EL (cell line): ENCODE measurements around the gene SPATA32.
A peak's percentile ranks its signal among the peaks of the same experiment; 100 is the strongest.
"Not testable (repeated sequence)": the region's sequence is repeated elsewhere in the genome, so short reads cannot be mapped to it uniquely, and the experiment has no call there.

Experiments
- DNase-seq: peaks from one replicate; pipeline ENCODE4 v3.0.0-alpha.2; 2016

Gene SPATA32

DNA sequence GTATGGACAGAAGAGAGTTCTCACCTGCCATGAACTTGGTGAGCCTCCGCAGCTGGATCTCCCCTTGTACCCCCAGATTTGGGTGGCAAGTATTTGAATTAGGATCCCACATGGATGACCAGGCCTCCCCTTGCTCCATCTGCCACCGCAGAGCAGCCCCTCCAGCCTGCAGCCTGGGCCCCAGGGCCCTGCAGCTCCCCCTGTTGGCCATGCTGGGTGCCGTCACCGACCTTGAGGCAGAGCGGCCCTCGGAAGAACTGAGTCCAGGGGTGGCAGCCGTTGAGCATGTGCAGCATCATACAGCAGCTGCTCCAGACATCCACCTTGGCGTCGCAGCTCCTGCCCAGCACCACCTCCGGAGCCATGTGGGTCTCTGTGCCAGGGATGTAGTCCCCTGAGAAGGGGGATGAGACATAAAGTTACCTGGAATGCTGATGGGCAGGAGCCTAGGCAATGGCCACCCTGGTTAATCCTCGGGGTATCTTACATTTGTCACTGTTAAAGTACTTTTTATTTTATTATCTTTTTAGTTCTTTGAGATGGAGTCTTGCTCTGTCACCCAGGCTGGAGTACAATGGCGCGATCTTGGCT, 9.0 kb upstream of the SPATA32 start:
- DNase-seq, result no peak

DNA sequence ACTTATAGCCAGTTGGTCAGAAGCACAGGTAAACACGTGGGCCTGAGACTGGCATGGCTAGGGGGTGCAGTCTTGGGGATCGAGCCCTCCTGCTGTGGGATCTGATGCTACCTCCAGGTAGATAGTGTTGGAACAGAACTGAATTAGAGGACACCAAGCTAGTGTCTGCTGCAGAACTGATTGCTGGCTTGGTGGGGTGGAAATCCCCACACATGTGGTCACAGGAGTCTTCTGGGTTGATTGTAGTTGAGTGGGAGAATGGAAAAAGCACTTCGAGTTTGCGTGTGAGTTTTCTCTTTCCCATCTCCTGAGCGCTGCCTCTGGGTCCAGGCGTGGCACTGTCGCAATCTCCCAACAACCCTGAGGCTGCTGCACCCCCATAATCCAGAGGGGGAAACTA, 8.0 kb upstream of the SPATA32 start:
- DNase-seq, result no peak

DNA sequence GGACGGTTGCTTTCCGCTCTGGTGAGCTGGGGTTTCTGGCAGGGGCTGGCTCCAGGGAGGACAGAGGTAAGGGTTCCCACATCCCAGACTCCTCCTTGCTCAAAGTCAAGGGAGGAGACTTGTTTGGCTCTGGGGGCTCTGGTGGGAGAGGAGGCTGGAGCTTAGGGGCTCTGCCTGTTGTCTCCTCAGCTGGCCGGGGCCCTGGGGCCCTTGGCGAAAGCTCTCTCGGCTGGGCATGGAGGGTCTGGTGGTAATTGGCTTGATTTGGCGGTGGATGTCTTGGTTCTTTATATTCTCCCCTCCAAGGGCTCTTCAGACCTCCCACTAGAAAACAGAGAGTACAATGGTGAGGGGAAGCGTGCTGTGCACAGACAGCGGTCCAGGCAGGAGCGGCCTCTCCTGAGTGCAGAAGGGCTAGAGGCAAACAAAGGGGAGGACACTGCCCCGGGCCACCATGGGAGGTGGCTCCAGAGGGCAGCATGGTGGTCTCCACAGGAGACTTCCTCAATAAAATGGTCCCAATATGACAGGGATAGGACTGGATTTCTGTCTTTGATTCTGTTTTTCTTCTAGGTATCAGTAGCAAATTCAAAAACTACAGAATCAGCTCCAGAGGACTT, 5.7 kb upstream of the SPATA32 start:
- no peak for DNase-seq

DNA sequence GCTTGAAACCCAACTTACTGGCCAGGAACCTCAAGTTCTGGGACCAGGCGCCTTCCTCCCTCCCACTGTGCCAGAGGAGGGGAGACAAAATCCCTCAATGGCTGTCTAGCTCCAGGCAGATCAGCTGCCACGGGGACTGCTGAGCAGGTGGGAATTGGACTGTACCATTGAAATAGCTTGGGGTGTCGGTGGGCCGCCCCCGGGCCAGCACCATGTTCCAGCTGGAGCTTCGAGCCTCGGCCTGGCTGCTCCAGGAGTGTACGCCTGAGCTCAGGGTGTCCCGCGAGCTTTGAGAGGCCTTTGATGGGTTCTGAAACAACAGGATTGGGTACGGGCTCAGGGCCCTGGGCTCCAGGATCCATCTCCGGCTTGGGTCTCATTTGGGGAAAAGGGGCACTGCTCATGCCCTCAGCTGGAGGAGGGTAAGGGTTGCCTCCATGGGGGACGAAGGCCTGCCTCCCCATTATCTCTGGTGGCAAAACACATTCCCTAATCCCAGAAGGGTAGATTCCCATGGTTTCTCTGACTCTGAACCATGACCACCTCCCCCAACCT, 4.6 kb upstream of the SPATA32 start:
- DNase-seq, result no peak

DNA sequence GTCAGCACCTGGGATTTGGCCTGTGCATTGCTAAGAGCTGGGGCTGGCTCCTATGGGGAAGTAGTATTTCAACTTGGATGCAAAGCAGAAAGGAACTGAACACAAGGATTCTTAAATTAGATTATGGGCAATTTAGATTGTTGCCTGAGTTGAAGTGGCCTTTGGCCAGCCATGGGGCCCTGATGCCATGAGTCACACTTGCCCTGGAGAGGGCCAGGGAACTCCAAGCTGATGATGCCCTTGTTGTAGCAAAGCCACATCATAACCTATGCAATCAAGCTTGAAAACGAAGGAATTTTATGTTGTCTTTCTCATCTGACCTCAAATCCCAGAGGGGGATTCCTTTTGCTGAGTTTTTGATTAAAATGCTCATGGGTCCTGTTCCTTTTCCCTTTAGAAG, 3.9 kb upstream of the SPATA32 start:
- DNase-seq, result peak; percentile 92

DNA sequence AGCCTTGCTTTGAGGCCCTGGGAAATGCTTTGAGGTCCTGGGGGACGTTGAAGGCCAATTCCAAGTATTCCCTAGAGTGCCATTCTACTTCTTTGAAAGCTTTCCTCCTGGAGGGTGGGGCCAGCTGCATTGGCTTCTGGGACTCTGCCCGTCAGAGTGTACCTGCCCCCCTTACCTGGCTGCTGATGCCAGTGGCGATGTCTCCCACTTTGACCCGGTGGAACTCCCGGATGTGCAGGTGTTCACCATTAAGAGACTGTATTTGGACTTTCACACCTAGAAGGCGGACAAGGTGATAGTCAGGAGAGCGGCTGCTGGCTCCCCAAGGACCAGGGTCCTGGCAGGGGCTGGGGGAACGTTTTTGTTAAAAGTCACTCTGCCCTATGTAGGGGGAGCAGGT, 3.1 kb upstream of the SPATA32 start:
- DNase-seq, result no peak

DNA sequence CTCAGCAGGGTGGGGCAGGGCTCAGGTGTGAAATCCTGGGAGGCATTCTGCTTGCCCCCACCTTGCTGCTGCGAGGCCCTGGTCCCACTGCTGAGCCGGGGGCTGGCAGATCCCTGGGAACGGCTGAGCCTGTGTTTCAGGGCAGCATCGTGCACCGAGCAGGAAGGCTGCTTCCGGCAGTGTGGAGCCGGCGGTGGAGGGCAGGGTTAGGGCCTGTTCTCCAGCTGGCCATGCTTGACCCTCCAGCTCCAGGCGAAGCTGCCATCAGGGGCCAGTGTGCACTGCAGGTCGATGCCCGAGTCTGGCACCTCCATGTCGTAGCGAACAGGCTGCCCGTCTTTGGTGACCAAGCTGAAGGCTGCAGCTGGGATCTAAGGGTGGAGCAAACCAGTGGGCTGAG, 2.5 kb upstream of the SPATA32 start:
- no peak for DNase-seq

DNA sequence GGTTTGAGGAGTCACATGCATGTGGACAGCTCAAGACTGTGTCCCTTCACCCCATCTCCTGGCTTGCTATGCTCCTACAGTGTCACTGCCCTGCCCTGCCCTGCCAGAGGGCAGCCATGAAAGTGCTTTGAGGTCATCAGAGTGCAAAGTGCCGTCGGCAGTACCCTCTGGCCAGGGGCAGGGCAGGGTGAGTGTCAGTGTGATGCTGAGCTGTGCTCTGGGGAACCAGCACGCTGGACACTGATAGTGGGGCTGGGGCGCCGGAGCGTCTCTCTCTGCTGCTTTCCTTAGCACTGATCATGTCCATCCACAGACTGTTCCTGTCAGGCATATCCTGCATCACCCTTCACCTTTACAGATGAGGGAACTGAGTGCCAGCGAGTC, 1.6 kb upstream of the SPATA32 start:
- no peak for DNase-seq

DNA sequence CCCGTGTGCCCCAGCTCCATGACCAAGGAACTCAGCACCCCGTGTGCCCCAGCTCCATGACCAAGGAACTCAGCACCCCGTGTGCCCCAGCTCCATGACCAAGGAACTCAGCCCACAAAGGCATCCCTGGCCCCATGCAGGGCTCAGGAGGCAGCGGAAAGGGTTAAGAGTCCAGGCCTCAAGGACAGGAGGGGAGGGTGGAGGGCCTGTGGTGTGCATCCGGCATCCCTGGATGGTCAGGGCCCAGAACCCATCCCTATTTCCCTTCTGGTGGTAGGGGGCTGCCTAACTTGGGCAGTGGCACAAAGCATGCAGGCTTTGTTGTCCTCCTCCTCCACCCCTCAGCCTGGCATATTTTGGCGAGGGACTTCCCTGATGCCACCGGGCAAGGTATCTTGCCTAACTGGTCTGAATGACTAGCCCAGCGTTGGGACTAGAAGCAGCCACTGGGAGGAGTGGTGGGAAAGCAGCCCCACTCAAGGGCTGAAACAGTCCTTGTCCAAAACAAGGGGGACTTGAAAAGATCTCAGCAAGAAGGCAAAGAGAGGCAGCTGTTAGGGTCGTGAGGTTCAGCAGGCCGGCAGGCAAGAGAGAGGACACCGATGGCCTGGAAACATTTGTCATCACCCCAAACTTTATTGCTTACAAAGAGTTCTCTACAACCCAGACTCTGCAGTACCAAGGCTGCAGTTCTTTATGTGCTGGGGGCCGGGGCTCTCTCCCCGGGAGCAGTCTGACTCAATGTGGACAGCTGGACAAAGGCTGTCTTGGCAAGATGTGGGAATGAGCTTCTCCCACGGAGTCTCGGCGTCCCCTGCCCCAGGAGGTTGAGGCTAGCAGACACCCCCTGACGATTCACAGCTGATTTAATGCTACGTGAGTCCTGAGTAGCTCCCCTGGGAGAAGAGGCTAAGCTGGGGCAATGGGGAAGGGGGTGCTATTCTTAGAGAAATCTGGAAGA, 902 bp upstream of the SPATA32 start:
- DNase-seq, result no peak

DNA sequence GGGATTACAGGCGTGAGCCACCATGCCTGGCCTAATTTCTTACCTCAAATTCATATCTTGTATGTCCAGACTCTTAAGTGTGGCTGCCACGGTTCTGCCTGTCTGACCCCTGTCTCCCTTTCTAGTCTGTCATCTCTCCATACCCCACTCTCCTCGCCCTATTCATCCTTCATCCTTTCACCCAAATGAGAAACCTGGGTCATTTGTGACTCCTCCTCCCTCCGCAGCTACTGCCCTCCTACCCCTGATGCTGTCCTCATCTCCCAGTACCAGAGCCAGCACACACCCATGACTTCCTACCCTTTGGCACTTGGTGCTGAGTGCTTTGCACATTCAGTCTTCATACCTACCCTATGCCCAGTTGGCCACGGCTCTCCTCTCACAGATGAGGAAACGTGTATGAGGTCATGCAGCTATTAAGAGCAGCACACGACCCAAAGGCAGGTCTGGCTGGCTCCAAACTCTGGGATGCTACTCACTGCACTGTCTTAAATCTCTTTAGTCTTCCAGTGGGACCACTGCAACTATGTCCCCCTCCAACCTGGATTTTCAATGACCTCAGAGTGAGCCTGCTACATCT, 1.6 kb downstream of the SPATA32 start:
- DNase-seq, result no peak

DNA sequence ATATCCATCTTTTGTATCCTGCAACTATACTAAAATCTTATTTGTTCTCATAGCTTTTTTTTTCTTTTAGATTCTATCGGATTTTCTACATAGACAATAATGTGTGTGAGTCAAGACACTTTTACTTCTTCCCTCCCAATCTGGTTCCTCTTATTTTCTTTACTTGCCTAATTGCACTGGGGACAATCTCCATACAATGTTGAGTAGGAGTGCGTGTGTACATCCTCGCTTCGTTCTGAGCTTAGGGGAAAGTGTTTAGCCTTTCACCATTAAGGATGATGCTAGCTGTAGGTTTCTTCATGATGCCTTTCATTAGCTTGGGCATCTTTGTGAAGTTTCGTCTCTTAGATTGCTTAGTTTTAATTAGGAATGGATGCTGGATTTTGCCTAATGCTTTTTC, 2.9 kb downstream of the SPATA32 start:
- no peak for DNase-seq

DNA sequence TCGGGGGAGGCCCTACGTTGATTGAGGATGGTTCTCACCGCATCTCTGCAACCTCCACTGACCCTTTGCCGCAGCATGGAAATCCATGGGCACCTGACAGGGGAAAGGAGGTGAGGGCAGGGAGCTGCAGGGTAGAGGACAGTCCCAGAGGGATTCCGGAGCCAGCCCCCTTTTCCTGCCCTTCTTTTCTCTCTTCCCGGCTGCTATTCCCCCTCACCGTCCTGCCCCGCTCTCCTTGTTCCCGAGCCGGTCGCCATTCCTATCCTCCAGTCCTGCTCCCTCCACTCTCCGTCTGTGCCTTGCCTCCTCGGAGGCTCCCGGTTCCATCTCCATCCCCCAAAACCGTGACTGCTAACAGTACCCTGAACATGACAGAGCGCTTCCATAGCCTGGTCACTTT, 4.8 kb downstream of the SPATA32 start:
- DNase-seq, result no peak

DNA sequence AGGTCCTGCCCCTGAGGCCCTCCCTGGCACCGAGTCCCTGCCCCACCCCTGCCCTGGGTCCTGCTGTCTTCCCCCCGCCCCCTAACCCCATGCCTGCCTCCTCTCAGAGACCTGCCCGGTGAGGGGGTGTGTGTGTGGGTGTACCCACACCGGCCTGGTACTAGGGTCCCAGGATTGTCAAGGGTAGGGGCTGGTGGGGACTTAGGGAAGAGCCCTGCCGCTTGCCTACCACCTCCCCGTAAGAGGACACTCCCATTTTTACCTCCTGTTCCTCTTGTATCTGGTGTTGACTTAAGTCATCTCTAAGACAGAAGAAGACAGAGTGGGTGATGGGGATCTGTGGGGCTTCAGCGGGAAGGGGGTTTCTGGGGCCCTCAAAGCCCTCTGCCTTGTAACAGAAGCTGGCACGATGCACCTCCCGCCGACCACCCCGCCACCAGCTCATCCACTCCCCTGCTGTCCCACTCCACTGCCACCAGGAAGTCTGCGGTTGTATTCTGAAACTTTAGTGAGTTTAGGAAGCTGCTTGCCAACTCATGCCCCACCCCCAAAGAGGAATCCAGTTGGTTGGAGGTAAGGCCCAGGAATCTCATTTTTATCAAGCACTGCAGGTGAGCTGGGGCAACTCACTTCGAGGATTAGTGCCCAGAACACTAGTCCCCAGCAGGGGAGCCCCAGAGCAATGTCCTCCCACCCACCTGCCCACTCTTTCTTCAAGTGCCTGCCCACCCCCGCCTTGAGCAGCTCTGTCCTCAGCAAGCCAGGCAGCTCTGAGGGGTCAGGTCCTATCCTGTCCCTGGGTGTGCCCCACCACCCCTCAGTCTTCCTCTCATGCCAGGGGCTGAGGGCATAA, 5.6 kb downstream of the SPATA32 start:
- no peak for DNase-seq

DNA sequence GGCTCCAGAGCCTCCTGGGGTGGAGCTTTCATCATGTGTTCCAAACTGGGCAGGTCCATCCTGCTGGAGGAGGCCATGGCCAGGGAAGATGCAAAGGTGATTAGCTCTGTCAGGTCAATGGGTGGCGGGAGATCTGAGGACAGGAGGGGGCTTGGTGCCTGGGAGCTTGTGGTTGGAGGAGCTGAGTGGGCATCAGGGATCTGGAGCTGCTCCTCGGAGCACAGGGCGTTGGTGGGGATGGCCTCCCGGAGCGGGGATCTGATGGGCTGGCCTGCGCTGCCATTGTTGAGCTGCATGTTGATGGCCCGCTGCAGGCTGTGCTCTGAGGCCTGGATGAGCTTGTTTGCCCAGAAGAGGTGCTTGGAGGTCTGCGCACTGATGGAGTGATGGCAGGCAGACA, 6.5 kb downstream of the SPATA32 start:
- no peak for DNase-seq

DNA sequence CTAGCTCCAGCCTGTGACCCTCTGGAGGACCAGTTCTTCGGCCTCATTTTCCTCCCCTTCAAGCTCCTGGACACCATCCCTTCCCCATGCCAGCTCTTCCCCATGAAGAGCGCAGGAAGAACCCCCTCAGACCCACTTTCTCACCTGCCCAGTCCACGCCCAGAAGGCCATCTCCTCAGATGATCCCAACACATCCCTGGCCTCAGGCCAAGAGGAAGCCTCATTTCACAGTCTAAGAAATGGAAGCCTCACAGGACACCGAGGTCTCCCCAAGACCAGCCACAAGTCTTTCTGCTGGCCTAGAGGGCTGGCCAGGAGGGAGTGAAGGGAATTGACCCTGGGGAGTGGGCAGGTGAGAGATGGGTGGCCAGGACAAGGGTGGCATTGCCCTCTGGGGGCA, 8.0 kb downstream of the SPATA32 start:
- no peak for DNase-seq

DNA sequence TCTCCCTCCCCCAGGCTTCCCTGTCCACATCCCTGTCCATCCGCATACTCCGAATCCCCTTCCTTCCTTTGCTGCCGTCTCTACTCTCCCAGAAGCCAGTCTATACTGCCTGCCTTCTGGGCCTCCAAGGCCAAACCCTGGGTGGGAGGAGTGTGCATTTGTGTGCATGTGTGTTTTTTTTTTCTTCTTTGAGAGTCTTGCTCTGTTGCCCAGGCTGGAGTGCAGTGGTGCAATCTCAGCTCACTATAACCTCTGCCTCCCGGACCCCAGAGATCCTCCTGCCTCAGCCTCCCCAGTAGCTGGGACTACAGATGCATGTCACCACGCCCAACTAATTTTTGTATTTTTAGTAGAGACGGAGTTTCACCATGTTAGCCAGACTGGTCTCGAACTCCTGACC, 8.7 kb downstream of the SPATA32 start:
- not testable (repeated sequence) for DNase-seq

DNA sequence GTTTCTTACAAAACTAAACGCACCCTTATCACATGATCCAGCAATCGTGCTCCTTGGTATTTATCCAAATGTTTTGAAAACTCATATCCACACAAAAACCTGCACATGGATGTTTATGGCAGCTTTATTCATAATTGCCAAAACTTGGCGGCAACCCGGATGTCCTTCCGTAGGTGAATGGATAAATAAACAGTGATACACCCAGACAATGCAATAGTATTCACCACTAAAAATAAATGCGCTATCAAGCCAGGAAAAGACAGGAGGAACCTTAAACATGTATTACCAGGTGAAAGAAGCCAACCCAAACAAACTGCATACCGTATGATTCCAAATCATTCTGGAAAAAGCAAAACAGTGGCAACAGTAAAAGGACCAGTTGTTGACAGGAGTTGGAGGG, 10.0 kb downstream of the SPATA32 start:
- DNase-seq, result no peak

DNA sequence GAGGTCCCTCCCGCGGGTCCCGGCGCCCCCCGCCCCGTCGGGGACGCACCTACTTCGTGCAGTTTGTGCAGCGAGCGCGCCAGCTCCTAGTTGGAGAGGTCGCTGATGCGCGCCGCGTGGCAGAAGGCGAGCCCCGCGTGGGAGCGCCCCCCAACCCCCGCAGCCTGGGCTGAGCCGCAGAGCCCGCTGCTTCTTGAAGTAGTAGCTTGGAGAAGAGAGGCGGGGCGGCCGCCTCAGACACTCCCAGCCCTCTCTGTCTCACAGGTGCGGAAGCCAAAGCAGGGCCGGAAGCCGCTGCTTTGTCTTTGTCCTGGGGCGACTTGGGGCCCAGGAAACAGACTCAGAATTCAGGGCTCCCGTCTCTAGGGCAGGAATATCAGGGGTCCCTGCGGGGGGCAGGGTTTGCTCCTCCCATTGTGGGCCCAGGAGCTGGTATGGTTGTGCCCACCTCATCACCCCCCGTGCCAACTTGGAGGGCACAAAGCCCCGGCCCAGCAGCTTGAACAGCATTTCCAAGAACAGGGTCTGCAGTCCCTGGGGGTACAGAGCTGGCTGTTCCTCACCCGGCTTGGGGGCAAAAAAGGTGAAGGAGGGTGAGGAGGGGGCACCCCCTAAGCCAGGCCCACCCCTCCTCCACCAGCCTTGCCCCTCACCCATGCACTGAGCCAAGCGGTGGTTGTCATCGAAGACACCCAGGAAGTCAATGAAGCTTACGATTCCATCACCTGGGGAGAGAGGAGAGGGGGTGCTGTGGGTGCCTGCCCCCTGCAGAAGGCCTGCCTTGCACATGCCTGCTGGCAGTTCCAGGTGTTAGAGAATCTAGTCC, 13.5 kb downstream of the SPATA32 start:
- no peak for DNase-seq

DNA sequence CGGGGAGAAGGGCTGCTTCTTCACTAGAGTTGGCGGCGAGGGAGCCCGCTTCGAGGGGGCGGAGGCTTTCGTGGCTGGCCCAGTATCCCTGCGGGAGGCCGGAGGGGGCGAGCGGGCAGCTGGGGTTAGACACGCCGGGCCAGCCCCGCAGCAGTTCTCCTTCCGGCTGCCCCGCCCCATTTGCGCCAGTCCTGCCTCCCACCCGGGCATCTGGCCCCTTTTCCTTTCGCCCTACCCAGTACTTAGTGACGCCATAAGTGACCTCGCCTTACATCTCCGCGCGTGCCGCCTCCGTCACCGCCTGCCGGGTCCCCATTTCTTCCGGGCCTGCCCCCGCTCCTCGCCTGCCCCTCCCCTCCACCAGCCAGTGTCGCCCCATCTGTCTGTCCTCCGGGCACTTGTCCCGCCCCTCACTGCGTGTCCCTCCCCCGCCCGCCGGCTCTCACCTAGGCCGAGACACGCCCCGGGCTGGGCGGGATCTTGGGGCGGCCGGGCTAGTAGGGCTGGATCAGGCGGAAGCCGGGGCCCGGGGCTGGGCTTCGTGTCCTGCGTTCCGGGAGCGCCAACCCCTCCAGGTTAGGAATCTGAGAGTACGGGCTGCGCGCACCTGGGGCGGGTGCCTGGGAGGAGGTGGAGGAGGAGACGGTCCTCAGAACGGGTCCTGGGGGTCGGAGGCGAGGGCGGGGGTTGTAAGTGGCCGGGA, 14.3 kb downstream of the SPATA32 start:
- peak; percentile 93 for DNase-seq

DNA sequence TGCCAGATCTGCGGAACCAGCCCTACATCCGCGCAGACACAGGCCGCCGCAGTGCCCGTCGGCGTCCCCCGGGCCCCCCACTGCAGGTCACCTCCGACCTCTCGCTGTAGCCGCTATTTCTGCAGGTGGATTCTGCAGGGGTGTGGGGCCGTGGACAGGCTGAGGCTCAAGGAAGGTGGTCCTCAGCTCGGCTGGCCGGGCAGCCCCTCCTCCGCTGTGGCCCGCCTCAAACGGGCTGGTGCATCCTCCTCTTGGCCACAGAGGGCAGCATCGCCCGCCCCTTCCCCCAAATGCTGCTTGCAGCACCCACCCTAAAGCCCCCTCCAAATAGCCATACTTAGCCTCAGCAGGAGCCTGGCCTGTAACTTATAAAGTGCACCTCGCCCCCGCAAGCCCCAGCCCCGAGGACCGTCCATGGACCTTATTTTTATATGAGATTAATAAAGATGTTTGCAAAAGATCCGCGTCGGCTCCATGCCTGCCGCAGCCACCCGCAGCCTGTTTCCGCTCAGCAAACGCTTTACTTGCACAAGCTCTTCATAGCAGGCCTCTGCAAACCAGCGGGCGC, 14.9 kb downstream of the SPATA32 start:
- no peak for DNase-seq

DNA sequence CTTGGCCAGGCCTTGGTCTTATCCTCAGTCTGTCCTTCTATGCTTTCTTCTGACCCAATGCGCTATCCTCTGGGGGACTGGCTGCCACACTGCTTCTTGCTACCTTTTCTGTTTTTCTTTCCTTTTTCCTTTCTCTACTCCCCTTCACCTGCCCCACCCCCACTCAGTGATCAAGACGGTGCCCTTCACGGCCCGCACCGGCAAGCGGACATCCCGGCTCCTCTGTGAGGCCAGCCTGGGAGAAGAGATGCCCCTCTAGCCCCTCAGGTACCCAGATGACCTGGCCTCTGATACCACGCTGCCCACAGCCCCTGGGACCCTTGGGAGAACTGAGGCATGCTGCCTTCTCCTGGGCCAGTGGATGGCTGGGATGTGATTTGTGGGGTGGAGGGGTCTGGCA, 15.6 kb downstream of the SPATA32 start:
- DNase-seq, result no peak
